Kasumi-1 (cell line): ENCODE measurements around the gene CAMK2A.

Experiments
- DNase-seq, 2 experiments: peaks; one replicate each; lab custom pipeline; 2025; lab: John Stamatoyannopoulos, UW

CAMK2A gene

GRCh38 chr5:150289551-150290390, at the start of gene CAMK2A:
CAMK2A (minus strand) TSS chr5:150289773; CDS start chr5:150289625, 148 bp downstream.
- no peak for DNase-seq

GRCh38 chr5:150339165-150339564, 49.6 kb upstream of the CAMK2A start:
- DNase-seq: no peak

GRCh38 chr5:150338546-150338945, 49.0 kb upstream of the CAMK2A start:
- no peak for DNase-seq

GRCh38 chr5:150335778-150336177, 46.2 kb upstream of the CAMK2A start:
- no peak for DNase-seq

- DNase-seq: no peak
Measured at GRCh38 chr5:150333400-150333799, 43.8 kb upstream of the CAMK2A start.

- no peak for DNase-seq
Measured at GRCh38 chr5:150329881-150330876, 40.6 kb upstream of the CAMK2A start.

- no peak for DNase-seq
Measured at GRCh38 chr5:150329038-150329437, 39.5 kb upstream of the CAMK2A start.

- no peak for DNase-seq
Measured at GRCh38 chr5:150328515-150328914, 38.9 kb upstream of the CAMK2A start.

GRCh38 chr5:150327139-150327538, 37.6 kb upstream of the CAMK2A start:
- DNase-seq: no peak

GRCh38 chr5:150326707-150327106, 37.1 kb upstream of the CAMK2A start:
- DNase-seq: no peak

- DNase-seq: no peak
Measured at GRCh38 chr5:150325426-150325825, 35.9 kb upstream of the CAMK2A start.

- no peak for DNase-seq
Measured at GRCh38 chr5:150323819-150324218, 34.2 kb upstream of the CAMK2A start.

- no peak for DNase-seq
Measured at GRCh38 chr5:150323092-150323491, 33.5 kb upstream of the CAMK2A start.

GRCh38 chr5:150322202-150322601, 32.6 kb upstream of the CAMK2A start:
- no peak for DNase-seq

GRCh38 chr5:150321784-150322183, 32.2 kb upstream of the CAMK2A start:
- DNase-seq: no peak

- DNase-seq: no peak
Measured at GRCh38 chr5:150321211-150321610, 31.6 kb upstream of the CAMK2A start.

- no peak for DNase-seq
Measured at GRCh38 chr5:150320044-150320613, 30.6 kb upstream of the CAMK2A start.

GRCh38 chr5:150319484-150319790, 29.9 kb upstream of the CAMK2A start:
- DNase-seq: no peak

- DNase-seq: no peak
Measured at GRCh38 chr5:150318613-150319483, 29.3 kb upstream of the CAMK2A start.

GRCh38 chr5:150317048-150318003, 27.8 kb upstream of the CAMK2A start:
- no peak for DNase-seq
